Mesangial cell (primary cell): Measurements from ENCODE around the gene GALNT16. TPM values are rescaled to one million over a fixed set of nuclear protein-coding genes. Genes with fewer than 3 reads are reported as not detected.

Experiments used
- total RNA-seq: library from RNA; depleted of rRNA; stranded (reverse); fragments of >200 nt; gene quantifications from 2 replicates; pipeline ENCODE4 v1.2.3, GENCODE V29; 2015

The GALNT16 gene
- total RNA-seq: 0.89 and 0.98 TPM in 2 replicates

GRCh38 chr14:69259527-69260189 is at the start of gene GALNT16:
Gene GALNT16, plus strand, starts transcription at chr14:69260158. Its CDS starts 133 bp downstream, at chr14:69260291.

DNA sequence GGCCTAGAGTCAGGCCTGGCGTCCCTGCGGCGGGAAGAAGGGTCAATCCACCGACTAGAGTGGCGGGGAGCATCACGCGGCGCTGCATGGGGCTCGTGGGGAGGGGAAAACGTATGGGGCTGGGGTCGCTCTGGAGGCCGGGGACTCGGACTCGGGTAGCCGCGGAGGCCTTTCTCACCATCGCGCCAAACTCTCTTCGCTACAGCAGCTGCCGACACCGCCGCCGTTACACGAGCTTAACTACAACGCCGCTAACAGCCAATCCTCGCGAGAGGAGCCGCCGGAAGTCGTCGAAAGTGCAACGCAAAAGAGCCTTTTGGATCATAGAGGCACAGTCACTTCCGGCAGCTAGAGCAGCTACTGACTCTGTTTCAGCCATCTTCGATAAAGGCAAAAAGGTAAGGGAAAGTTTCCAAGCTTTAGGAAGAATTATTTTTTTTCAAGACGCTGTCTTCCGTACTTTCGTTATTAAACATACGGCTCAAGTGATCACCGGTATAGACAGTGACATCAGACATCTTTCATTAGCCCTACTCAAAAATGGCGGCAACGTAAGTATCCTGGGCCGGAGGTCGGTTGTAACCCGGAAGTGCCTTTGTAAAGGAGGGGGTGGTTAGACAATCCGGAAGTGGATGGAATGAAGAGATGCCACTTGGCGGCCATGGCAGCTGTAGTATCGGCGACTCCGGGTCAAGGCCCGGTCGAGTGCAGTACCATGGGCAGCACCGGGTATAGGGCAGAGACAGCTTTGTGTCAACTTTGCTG is 138.3 kb downstream of the GALNT16 start, which contains the start of the genes ERH and SLC39A9:
TSS of gene ERH (minus strand) at position 247 of the 765 bp plus-strand sequence. CDS start at position 181, 66 bp downstream.
TSS of gene SLC39A9 (plus strand) at position 640 of the 765 bp plus-strand sequence. CDS start 678 bp downstream, outside the sequence.

Other genes with a start within 250 kb of the GALNT16 start
- 13.5 and 30.2 TPM in 2 replicates for gene DCAF5, start 107.0 kb upstream of the GALNT16 start, total RNA-seq
- 10.9 and 19.4 TPM in 2 replicates for gene EXD2, start 68.7 kb upstream of the GALNT16 start, total RNA-seq
- 56.3 and 124 TPM in 2 replicates for gene ERH, start 138.1 kb downstream of the GALNT16 start, total RNA-seq
- gene SLC39A9, start 138.5 kb downstream of the GALNT16 start, total RNA-seq: 47.4 and 66.6 TPM in 2 replicates
- gene PLEKHD1, start 224.6 kb downstream of the GALNT16 start, total RNA-seq: under 0.01 TPM in 2 replicates